NCI-H774 (cell line): ENCODE measurements around the gene F3.
"Not testable (repeated sequence)": the region's sequence is repeated elsewhere in the genome, so short reads cannot be mapped to it uniquely, and the experiment has no call there.

Experiments used
- DNase-seq: peaks from one replicate; lab custom pipeline; 2025; lab: John Stamatoyannopoulos, UW

F3 gene

DNA sequence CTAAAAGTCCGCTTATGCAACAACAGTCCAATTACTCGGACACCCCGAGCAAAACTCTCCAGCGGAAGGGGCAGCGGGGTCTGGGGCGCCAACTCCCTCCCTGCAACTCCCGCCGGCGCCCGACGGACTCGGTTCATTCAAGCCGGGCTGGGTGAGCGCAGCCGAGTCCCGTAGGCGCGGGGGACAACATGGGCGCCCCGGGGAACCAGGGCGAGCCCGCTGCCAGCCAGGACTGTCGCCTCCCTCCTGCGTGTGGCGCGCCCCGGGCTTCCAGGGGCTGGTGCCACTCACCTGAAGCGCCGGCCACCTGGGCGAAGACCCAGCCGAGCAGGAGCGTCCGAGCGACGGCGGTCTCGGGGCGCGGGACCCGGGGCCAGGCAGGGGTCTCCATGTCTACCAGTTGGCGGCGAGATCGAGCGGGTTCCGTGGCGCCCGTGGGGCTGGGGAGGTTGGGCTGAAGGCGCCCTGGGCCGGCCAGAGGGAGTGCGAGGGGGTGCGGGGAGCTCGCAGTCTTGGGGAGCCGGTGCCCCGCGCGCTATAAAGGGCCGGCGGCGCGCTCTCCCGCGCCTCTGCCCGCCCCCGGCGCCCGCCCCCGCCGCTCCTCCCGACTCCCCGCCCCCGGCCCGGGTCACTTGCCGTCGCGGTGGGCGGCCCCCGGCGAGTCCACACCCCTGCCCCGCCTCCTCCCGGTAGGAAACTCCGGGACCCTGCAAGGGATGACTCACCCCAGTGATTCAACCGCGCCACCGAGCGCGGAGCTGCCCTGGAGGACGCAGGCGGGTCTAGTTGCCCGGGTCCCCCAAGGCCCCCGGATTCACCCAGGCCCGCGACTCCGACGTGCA is at the start of gene F3:
F3 (minus strand) TSS at position 514 of the 842 bp plus-strand sequence; CDS start at position 391, 123 bp downstream.
- peak; percentile 70 for DNase-seq

DNA sequence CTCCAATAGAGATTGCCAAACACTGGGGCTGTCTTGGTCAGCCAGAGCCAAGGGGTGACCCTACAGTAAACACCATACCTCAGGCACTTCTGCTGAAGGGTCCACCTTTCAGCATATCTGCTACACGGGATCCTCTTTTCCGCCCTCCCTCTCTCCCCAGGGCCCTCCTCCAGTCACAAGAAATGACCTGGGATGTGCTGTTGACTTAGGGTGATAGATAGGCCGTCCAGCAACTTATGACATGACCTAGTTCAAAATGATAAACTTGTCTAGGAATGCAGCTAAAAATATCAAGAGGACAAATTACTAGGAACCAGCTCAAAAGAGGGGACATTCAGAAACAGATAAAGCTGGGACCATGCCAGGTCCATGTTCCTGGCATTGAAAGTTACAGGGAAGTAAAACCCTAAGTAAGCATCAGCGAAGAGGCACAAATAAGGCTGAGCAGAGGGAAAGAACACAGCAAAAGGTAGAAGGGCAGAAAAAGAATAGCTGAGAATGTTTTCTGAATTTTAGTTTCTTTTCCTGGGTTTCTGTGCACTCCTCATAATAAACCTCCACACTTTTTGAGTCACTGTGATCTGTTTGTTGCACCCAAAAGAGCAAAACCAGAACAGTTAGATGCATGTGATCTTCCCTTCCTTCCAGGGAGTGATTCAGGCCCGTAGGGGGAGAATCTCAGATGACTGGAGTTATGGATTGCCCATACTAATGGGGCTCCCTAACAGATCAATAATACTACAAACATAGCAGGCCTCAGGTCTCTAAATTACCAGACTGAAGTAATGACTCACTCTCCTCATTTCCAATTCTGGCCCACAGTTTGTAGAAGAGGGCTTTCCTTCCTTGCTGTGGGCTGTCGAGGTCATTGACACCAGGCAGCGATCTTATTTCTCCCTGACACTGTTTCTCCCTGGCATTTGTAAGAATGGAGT is 48.9 kb upstream of the F3 start:
- no peak for DNase-seq

DNA sequence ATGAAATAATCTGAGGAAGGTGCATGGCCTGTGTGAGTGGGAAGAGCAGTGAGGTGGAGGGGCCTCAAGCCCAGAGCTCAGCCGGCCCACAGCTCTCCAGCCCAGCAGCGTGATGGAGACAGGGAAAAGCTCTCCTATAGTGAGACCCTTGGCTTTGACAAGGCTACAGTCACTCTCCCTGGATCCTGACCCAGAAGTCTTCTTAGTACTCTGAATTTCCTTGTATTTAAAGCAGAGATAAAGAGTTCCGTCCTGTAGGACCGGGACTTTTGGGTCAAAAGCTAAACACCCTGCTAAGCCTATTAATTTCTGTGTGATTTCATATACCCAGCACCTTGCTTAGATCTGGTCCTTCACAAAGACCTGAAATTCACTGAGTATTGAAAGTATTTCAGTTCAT is 48.2 kb upstream of the F3 start:
- no peak for DNase-seq

DNA sequence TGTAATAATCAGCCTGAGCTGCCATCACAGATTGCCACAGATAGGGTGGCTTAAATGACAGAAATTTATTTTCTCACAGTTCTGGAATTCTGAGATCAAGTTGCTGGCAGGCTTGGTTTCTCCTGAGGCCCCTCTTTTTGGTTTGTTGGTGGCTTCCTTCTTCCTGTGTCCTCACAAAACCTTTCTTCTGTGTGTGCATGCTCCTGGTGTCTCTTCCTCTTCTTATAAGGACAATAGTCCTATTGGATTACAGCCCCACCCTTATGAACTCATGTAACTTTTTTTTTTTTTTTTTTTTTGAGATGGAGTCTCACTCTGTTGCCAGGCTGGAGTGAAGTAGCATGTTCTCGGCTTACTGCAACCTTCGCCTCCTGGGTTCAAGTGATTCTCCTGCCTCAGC is 41.0 kb upstream of the F3 start:
- DNase-seq = no peak

DNA sequence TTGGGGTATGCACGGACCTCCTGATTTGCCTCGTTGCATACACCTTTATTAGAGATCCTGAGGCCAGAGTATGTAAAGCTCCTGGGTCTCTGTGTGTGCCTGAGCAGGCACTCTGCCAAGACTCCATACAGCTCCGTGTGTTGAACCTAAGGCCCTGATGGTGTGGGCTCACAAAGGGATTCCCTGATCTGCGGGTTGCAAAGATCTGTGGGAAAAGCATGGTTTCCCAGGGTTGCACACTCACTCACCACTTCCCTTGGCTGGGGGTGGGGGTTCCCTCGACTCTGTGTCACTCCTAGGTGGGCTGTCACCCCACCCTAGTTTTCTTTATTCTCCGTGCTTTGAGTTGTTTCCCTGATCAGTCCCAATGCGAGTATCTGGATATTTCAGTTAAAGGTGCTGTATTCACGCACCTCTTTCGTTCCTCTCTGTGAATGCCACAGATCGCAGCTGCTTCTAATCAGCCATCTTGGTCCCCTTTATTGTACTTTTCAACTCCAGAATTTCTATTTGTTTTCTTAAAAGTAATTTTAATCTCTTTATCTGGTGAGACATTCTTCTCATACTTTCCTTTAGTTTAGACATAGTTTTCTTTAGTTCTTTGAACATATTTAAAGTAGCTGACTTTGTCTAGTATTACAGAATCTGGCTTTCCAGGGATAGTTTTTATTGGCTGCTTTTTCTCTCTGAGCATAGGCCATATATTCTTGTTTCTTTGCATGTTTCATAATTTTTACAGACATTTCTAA is 39.0 kb upstream of the F3 start:
- DNase-seq = no peak

DNA sequence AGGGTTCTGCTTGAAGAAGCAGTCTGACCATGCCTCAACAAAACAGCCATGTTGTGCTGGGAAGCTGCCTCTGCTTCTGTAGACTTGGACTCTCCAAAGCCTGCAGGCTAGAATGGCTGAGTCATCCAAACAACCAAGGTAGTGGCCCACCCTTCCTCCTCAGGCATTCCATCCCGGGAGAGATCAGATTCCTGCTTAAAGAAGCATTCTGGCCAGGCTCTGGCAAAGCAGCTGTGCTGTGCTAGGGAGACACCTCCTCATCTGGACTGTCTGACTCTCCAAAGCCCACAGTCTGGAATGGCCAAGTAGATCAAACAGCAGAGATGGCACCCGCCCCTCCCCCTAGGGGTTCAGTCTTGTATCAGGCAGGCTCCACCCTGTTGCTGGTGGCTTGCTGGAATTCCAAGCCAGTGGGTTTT is 38.3 kb upstream of the F3 start:
- DNase-seq = no peak

DNA sequence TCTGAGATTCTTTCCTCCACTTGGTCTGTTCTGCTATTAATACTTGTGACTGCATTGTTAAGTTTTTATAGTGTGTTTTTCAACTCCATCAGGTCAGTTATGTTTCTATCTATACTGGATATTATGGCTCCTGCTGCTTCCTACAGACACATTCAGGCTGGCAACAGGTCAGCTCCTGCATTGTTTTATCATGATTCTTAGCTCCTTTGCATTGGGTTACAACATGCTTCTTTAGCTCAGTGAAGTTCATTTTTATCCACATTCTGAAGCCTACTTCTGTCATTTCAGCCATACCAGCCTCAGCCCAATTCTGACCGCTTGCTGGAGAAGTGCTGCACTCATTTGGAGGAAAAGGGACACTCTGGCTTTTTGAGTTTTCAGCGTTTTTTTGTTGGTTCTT is 37.3 kb upstream of the F3 start:
- DNase-seq = no peak

DNA sequence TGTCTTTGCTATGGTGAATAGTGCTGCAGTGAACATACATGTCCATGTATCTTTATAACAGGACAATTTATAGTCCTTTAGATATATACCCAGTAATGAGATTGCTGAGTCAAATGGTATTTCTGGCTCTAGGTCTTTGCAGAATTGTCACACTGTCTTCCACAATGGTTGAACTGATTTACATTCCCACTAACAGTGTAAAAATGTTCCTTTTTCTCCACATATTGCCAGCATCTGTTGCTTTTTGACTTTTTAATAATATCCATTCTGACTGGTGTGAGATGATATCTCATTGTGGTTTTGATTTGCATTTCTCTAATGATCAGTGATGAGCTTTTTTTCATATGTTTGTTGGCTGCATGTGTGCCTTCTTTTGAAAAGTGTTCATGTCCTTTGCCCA is 32.4 kb upstream of the F3 start:
- not testable (repeated sequence) for DNase-seq

DNA sequence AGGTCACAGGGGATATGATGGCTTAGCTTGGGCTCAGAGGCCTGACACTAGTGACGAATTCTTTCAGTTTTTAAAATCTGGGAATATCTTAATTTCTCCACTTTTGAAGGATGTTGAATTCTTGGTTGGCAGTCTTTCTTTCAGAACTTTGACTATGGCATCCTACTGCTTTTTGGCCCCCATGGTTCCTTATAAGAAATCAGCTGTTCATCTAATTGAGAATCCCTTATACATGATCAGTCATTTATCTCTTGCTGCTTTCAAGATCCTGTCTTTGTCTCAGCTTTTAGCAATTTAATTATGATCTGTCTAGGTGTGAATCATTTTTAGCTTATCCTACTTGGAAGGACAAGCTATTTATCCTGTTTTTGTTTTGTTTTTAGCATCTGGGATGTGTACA is 31.2 kb upstream of the F3 start:
- no peak for DNase-seq

DNA sequence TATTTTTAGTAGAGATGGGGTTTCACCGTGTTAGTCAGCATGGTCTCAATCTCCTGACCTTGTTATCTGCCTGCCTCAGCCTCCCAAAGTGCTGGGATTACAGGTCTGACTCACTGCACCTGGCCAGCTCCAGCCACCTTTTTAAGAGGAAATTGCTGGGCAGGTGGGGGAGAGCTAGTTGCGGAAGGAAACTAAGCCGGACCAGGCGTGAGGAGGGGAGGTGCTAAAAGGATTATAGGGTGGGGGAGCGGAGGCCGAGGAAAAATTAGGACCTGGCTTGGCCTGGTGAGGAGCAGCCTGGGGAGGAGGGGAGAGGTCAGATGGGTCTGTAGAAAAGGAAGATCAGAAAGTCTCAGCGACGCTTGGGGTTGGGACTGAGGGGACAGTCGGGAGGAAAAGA is 29.4 kb upstream of the F3 start:
- DNase-seq = not testable (repeated sequence)

DNA sequence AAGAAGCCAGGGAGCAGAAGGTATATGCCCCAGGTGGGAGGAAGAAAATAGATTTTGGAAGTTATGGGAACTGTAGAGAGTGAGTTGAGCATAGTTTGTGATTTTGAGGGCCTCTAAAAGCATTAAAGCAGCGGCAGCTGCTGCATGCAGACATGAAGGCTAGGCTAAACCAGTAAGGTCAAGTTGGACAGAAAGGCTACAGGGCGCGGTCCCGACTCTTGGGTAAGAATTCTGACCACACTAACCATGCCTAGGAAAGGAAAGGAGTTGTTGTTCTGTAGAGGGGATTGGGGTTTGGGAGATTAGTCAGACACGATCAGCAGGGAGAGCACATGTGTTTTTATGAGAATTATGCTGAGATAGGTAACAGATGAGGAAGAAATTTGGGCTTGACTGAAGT is 27.2 kb upstream of the F3 start:
- DNase-seq = not testable (repeated sequence)

DNA sequence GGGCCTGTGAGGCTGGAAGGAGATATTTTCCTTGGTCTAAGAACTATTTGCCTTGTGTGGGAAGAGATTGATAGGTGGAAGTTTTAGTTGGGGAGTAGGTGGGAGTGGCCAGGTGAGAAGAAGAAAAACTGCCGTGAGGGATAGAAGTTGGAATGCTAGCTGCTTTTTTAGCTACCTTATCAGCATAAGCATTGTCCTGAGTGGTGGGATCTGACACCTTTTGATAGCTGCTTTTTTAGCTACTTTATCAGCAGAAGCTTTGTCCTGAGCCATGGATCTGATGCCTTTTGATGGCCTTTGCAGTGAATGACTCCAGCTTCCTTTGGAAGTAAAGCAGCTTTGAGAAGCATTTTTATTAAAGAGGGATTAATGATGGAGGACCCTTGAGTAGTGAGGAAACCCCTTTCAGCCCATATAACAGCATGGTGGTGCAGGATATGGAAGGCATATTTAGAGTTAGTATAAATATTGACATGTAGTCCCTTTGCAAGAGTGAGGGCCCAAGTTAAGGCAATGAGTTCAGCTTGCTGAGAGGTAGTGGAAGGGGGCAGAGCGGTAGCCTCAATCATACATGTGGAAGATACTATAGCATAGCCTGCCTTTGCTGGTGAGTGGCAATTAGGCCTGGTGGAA is 26.5 kb upstream of the F3 start:
- not testable (repeated sequence) for DNase-seq

DNA sequence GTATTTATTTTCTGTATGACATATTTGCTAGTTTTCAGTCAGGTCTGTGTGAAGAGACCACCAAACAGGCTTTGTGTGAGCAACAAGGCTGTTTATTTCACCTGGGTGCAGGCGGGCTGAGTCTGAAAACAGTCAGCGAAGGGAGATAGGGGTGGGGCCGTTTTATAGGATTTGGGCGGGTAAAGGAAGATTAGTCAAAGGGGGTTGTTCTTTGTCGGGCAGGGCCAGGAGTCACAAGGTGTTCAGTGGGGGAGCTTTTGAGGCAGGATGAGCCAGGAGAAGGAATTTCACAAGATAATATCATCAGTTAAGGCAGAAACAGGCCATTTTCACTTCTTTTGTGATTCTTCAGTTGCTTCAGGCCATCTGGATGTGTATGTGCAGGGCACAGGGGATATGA is 24.9 kb upstream of the F3 start:
- not testable (repeated sequence) for DNase-seq

DNA sequence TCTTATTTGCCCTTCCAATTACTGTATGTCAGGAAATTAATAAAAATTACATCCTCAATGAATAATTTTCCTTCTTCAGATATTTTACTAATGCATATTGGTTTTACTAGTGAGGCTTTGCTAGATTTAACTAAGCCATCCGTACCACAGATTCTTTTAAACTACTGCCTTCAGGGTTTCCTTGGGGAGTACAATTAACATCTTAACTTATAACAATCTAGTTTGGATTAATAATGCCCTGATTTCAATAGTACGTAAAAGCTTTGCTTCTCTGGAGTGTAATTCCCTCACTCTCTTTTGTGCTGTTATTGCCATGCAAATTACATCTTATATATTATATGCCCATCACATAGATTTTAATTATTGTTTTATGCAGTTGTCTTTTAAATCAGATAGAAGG is 24.3 kb upstream of the F3 start:
- no peak for DNase-seq

DNA sequence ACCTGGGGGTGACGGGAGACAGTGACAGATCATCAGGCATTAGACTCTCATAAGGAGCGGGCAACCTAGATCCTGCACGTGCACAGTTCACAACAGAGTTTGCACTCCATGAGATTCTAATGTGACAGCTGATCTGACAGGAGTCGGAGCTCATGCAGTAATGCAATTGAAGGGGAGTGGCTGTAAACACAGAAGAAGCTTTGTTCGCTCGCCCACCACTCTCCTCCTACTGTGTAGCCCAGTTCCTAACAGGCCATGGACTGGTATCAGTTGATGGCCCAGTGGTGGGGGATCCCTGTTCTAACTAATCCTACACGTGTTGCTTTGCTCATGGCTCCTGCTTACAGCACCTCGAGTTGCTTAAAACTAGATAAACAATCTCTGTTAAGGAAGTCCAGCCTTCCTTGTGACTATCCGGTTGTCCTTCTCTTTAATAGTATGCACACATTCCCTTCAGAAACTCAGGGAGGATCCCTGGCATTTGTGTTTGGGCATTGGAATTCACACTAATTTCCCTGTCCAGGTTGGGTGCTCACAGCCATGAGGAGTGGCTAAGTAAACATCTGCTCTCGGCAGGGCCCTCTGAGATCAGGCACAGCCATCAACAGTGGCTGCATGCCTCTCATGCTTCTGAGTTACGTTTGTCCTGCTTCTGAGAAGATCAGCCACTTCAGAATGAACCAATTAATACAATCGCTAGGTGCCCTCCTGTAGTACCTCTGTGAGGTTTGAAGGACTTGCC is 21.1 kb upstream of the F3 start:
- no peak for DNase-seq

DNA sequence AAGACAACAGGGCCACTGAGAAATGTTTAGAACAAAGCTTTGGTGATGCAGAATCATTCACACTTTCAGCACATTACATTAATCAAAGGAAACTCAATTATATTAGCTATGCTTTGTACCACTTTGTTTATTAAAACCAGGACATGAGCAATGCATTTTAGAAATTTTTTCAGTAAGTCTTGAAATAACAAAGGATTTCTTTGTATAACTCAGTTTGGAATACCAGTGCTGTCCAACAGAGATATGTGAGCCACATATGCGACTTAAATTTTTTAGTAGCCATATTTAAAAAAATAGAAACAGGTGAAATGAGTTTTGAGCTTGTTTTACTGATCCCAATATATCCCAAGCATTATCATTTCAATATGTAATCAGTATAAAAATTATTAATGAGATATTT is 18.8 kb upstream of the F3 start:
- DNase-seq = no peak

DNA sequence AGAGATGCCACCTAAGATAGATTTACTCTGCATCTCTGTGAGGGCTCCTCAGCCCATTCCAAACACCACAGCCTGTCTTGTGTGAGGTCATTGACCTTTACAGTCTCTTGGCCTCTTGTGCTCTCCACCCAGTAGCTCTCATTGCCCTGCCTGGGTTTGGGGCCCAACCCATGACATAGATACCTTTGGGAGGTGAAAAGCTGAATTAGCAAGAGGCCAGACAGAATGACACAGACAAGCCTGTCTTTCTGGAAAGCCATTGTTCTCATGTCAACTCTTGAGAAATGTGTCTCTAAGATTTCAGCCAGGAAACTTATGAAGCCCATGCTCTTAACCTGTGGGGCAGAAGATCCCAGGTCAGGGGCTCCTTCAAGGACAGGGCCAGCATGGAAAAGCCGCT is 18.4 kb upstream of the F3 start:
- no peak for DNase-seq

DNA sequence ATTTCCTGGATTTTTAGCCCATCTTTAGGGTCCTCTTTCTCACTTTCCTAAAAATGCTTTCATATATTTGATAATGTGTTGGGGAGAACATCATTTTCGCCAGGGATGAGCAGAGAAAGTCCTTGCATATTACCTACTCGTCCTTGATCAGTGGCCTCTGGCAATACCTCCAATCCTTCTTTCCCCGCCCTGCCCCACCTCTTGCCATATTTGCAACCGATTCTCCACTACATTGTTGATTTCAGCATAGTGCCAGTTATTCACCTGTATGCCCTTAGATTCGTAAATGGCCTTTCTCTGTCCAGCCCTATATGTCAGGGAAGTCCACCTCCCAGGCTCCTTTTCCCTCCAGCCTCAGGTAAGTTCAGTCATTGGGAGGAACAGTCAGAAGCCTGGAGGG is 13.5 kb upstream of the F3 start:
- DNase-seq = no peak

DNA sequence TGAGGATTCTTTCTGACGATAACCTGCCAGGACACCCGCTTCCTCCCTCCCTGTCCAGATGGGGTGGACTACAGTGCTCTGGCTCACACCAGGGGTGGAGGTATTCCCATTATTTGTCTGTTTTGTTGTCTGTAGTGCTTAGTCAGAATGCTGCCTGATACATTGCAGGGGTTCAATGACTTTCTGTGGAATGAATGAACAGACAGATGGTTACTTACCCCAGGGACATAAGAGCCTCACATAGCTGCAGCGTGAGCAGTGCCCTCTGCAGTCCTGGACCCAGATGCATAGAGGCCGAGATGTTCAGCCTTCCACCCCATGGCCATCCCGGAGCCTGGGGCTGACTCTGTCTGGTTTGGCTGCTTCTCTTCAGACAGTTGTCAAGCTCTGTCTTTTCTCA is 13.0 kb upstream of the F3 start:
- no peak for DNase-seq

DNA sequence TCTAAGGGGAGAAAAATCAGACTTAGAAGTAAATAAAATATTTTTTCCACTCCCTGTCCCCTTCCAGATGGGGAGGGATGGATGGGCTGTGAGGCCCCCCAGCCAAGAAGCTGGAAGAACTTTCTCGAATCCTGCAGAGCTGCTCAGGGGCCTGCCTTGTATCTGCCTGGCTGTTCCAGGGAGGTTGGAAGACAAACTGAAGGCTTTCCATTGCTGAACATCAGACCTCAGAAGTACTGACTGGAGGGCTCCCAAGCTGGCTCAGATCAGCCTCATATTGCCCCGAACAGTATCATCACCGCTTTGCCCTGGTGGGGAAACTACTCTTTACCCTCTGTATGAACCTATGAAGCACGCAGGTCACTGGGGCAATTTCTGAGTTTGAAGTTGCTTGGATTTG is 12.4 kb upstream of the F3 start:
- DNase-seq = no peak

DNA sequence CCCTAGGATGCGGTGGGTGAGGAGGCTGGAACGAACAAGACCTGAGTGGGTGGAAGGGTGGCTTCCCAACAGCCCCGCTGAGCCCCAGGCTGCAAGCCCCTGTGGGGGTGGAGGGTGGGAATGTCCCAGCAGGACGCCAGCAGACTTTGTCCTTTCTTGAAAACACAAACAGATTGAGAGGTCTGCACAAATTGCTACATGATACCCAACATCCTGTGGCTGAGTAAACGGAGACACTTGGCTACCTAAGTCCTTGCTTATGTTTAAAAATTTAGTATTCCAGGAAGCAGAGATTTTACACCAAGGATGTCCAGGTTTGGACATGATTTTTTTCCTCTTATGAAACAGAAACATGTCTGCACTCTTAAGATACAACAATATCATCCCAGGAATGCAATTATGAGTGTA is 11.8 kb upstream of the F3 start:
- DNase-seq = no peak
